MCF 10A (cell line): ENCODE measurements around the gene ERG. TPM values are rescaled to one million over a fixed set of nuclear protein-coding genes. Genes with fewer than 3 reads are reported as not detected.

Experiments
- BruUV-seq: library from RNA; stranded (reverse); fragments of 400-500 nt; replicated peaks from 2 replicates; lab custom pipeline; 2021; lab: Mats Ljungman, UMichigan
- CTCF ChIA-PET: fragments of 300-600 bp; sonication (Branson Sonifier 250); formaldehyde crosslinking; extraction: SDS; loops from one replicate; lab custom pipeline; 2021; ENCODE audit warnings: antibody characterized with exemption, inconsistent platforms; lab: Yijun Ruan, JAX
- POLR2A ChIA-PET: fragments of 300-600, 350-650 bp; sonication (Branson Sonifier 250); formaldehyde crosslinking; extraction: SDS; loops from one replicate; lab custom pipeline; 2020; ENCODE audit warnings: antibody characterized with exemption, inconsistent platforms; lab: Yijun Ruan, JAX
- DNase-seq: peaks from one replicate; pipeline ENCODE4 v3.0.0-alpha.2; 2018; ENCODE audit not compliant: unreplicated experiment
- H3K27ac Mint-ChIP-seq: one replicate; pipeline ENCODE4 v1.8.0; 2022; ENCODE audit warnings: mild to moderate bottlenecking, low read depth, mixed read lengths; ENCODE audit not compliant: unreplicated experiment
- H3K27me3 Mint-ChIP-seq: one replicate; pipeline ENCODE4 v1.8.0; 2022; ENCODE audit warnings: mixed read lengths; ENCODE audit not compliant: insufficient read depth, unreplicated experiment
- H3K36me3 Mint-ChIP-seq: one replicate; pipeline ENCODE4 v1.8.0; 2022; ENCODE audit warnings: mild to moderate bottlenecking, moderate library complexity, mixed read lengths; ENCODE audit not compliant: insufficient read depth, unreplicated experiment
- H3K4me1 Mint-ChIP-seq: one replicate; pipeline ENCODE4 v1.8.0; 2022; ENCODE audit warnings: mixed read lengths; ENCODE audit not compliant: insufficient read depth, unreplicated experiment
- H3K4me3 Mint-ChIP-seq: one replicate; pipeline ENCODE4 v1.8.0; 2022; ENCODE audit warnings: mild to moderate bottlenecking, moderate library complexity, mixed read lengths; ENCODE audit not compliant: unreplicated experiment
- H3K9me3 Mint-ChIP-seq: one replicate; pipeline ENCODE4 v1.8.0; 2022; ENCODE audit warnings: mixed read lengths; ENCODE audit not compliant: unreplicated experiment
- intact Hi-C: fragments of 100-400 bp; cut with micrococcal nuclease; formaldehyde crosslinking; loops from 2 replicates; pipeline ENCODE4 v1.14.1; 2022
- total RNA-seq: library from RNA; stranded (reverse); gene quantifications from 2 replicates; pipeline ENCODE4 v1.2.3, GENCODE V29; 2022
- TF ChIP-seq, protein P1 (sequence below): fragments of 200-600 bp; IDR thresholded peaks from one replicate; pipeline ENCODE4 v1.8.0; 2022; ENCODE audit warnings: antibody characterized with exemption, mild to moderate bottlenecking; ENCODE audit not compliant: unreplicated experiment

Gene ERG
- total RNA-seq, 1 experiment from 2014 or later, result not detected

DNA sequence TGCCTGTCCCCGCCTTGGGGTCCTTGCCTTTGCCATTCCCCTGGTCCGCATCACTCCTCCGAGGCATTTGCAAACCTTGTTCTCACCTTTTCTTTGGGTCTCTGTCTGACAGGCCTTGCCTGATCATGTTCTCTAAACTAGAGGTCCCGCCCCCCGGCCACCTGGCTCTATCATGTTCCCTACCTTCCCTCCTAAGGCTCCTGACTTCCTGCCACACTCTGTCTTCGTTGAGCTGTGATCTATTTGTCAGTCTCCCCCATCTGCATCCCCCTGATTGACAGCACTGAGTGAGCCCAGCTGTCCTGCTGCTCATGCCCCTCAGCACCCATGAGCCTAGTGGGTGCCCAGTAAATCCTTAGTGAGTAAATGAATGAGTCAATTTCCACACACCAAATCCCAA lies 22.8 kb downstream of the ERG start:
- DNase-seq, result no peak
- ChIA-PET CTCF (interaction anchor here (0.8 kb wide), 1 partner anchor 334 kb away, joined by 3 read pairs; no protein-coding TSS in a partner anchor), POLR2A (interaction anchor here (0.7 kb wide), 1 partner anchor 323 kb away, joined by 3 read pairs; no protein-coding TSS in a partner anchor)
- Mint-ChIP-seq H3K9me3 (no peaks in the 10 kb centered on the region), H3K27ac (no peak overlapping the region), H3K27me3 (no peaks in the 10 kb centered on the region), H3K4me1 (peaks cover 38% of the 10 kb centered on the region), H3K4me3 (no peak overlapping the region), H3K36me3 (no peaks in the 10 kb centered on the region)
- TF ChIP-seq, protein P1, sequence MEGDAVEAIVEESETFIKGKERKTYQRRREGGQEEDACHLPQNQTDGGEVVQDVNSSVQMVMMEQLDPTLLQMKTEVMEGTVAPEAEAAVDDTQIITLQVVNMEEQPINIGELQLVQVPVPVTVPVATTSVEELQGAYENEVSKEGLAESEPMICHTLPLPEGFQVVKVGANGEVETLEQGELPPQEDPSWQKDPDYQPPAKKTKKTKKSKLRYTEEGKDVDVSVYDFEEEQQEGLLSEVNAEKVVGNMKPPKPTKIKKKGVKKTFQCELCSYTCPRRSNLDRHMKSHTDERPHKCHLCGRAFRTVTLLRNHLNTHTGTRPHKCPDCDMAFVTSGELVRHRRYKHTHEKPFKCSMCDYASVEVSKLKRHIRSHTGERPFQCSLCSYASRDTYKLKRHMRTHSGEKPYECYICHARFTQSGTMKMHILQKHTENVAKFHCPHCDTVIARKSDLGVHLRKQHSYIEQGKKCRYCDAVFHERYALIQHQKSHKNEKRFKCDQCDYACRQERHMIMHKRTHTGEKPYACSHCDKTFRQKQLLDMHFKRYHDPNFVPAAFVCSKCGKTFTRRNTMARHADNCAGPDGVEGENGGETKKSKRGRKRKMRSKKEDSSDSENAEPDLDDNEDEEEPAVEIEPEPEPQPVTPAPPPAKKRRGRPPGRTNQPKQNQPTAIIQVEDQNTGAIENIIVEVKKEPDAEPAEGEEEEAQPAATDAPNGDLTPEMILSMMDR, result no peak
- BruUV-seq, result no TSS peak
- intact Hi-C loops, result no loop called here

DNA sequence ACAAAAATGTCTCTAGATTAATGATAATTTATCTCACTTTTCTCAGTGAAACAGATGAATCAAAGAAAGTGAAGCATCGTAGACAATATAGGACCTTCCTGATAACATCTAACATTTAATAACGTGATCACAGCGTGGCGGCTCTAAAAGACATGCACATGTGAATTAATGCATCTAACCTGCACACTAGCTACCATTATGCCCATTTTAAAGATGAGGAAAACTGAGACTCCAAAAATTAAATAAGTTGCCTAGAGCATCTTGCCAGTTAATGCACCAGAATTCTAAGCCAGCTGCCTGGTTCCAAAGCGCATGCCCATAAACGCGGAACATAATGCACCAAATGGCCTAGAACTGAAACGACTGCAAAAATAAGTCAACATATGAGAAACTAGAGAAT lies 23.5 kb downstream of the ERG start:
- CTCF ChIA-PET, result no interaction called here
- BruUV-seq, result no TSS peak
- POLR2A ChIA-PET, result no interaction called here

DNA sequence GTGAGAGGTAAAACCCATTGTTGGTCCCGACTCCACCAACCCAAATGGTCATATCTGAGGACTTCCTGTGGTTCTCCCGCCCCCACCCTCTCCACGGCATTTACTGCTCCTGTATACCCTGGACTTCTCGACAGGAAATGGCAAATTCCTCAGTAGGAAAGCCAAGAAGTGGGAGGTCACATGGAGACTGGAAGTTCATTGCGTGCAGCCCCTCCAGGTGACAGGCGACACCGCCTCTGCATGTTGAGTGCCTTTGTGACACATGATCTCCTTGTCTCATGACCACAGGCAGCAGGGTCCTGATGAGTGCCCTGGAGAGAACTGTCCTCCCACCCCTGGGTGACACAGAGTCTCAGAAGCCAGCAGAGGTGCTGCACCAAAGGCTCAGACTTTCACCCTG lies 24.2 kb downstream of the ERG start:
- H3K27ac Mint-ChIP-seq, result no peak overlapping the region
- intact Hi-C loops, result loop anchor here (5.0 kb wide), 1 partner anchor 37 kb away; no protein-coding TSS in a partner anchor
- no peak overlapping the region for H3K4me3 Mint-ChIP-seq
- DNase-seq, result no peak
- H3K4me1 Mint-ChIP-seq, result peaks cover 31% of the 10 kb centered on the region
- H3K36me3 Mint-ChIP-seq, result no peaks in the 10 kb centered on the region
- no TSS peak for BruUV-seq
- H3K27me3 Mint-ChIP-seq, result no peaks in the 10 kb centered on the region
- ChIA-PET POLR2A (no interaction called here), CTCF (no interaction called here)
- TF ChIP-seq, protein P1, result no peak
- H3K9me3 Mint-ChIP-seq, result no peaks in the 10 kb centered on the region

More for the DNA sequence above, 23.5 kb downstream of the ERG start:
- Mint-ChIP-seq H3K36me3 (no peaks in the 10 kb centered on the region), H3K27ac (no peak overlapping the region), H3K27me3 (no peaks in the 10 kb centered on the region), H3K9me3 (no peaks in the 10 kb centered on the region), H3K4me1 (peaks cover 35% of the 10 kb centered on the region), H3K4me3 (no peak overlapping the region)
- intact Hi-C loops, result loop anchor here (5.0 kb wide), 1 partner anchor 37 kb away; no protein-coding TSS in a partner anchor
- TF ChIP-seq, protein P1, result no peak
- no peak for DNase-seq

DNA sequence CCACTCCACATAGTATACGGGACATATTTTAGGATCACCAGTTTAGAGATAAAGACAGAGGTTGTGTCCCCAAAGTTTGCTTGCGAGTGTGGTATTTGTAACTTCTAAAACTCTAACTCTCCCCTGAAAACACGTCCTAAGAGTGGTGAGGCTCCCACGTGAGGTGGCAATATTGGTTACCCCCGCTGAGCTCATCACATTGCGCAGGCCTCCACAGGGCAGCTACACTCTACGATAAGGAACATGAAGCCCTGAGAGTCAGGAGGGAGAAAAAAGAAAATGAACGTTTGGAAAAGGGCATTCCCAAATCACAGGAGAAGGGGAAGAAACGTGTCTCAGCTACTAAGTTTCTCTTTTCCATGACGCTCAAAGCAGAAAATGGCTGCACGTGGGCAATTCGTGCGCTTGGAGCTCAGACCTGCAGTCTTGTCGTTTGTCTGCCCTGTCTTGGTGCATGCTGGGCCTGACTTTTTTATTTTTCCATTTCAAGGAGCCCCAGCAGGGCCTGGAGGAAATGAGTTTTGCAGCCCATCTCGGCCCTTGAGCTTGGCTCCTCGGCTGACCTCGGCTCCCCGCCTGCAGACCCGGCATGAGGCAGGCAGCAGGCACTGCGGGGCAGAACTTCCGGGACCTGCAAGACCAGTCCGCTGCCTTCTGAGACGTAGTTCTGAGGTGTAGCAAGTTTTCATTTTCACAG lies 25.7 kb downstream of the ERG start:
- H3K4me3 Mint-ChIP-seq, result no peak overlapping the region
- no peaks in the 10 kb centered on the region for H3K27me3 Mint-ChIP-seq
- H3K36me3 Mint-ChIP-seq, result no peaks in the 10 kb centered on the region
- H3K9me3 Mint-ChIP-seq, result no peaks in the 10 kb centered on the region
- TF ChIP-seq, protein P1, result no peak
- no TSS peak for BruUV-seq
- intact Hi-C loops, result loop anchor here (5.0 kb wide), 1 partner anchor 35 kb away; no protein-coding TSS in a partner anchor
- POLR2A ChIA-PET, result interaction anchor here (0.6 to 1.1 kb wide), 3 partner anchors 14 to 711 kb away, joined by 3 read pairs; no protein-coding TSS in a partner anchor
- H3K27ac Mint-ChIP-seq, result no peak overlapping the region
- CTCF ChIA-PET, result interaction anchor here (0.6 to 0.7 kb wide), 3 partner anchors 19 to 661 kb away, joined by 3 to 6 read pairs (median 3); no protein-coding TSS in a partner anchor
- DNase-seq, result no peak
- peaks cover 19% of the 10 kb centered on the region for H3K4me1 Mint-ChIP-seq
